ENCODE data around the gene MARCO. TPM values are rescaled to one million over a fixed set of nuclear protein-coding genes. Genes with fewer than 3 reads are reported as not detected.

The MARCO gene
- total and polyA plus RNA-seq, 8 donors = 0.08 to 3.6 (median 0.80) TPM; not detected in 1

DNA sequence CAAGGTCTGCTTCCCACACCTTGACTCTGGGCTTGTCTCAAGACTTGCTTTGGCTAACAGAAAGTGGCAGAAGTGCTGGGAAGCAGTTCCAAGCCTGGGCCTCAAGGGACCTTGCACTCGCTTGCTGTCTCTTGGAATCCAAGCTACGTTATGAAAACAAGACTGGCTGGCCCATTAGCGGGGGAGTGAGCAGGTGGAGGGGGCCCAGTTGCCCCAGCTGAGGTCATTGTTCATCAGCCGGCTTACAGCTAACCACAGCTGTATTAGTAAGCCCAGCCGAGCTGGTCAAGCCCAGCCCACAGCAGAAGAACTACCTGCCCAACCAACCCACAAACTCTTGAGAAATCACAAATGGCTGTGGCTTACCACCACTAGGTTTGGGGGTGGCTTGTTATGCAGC is 63.1 kb downstream of the MARCO start:
- no peak for ATAC-seq

GRCh38 chr2:119005555-119005954 is 63.6 kb downstream of the MARCO start:
- WGBS, 2 donors = 88 to 94% methylated on average over 6 of the region's 6 CpGs
- Histone ChIP-seq H3K4me3 (no peak overlapping the region), H3K27ac (no peak overlapping the region), H3K4me1 (no peaks in the 10 kb centered on the region), H3K9me3 (no peaks in the 10 kb centered on the region), H3K27me3 (no peaks in the 10 kb centered on the region), H3K36me3 (no peaks in the 10 kb centered on the region)
- DNase-seq (no peak), FAIRE-seq (no peak), ATAC-seq (no peak)
- TF ChIP-seq, protein P1, sequence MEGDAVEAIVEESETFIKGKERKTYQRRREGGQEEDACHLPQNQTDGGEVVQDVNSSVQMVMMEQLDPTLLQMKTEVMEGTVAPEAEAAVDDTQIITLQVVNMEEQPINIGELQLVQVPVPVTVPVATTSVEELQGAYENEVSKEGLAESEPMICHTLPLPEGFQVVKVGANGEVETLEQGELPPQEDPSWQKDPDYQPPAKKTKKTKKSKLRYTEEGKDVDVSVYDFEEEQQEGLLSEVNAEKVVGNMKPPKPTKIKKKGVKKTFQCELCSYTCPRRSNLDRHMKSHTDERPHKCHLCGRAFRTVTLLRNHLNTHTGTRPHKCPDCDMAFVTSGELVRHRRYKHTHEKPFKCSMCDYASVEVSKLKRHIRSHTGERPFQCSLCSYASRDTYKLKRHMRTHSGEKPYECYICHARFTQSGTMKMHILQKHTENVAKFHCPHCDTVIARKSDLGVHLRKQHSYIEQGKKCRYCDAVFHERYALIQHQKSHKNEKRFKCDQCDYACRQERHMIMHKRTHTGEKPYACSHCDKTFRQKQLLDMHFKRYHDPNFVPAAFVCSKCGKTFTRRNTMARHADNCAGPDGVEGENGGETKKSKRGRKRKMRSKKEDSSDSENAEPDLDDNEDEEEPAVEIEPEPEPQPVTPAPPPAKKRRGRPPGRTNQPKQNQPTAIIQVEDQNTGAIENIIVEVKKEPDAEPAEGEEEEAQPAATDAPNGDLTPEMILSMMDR (IDR thresholded peaks at IDR 0.05) = no peak
- intact Hi-C loops (cut with DNase I) = no loop called here

More for the DNA sequence above, 63.1 kb downstream of the MARCO start:
- Histone ChIP-seq H3K27me3 (no peaks in the 10 kb centered on the region), H3K4me1 (no peaks in the 10 kb centered on the region), H3K36me3 (no peaks in the 10 kb centered on the region), H3K4me3 (no peak overlapping the region), H3K9me3 (no peaks in the 10 kb centered on the region), H3K27ac (no peak overlapping the region)
- 78 to 80% methylated on average over 5 of the region's 5 CpGs for WGBS, 2 donors
- no peak for FAIRE-seq
- intact Hi-C loops (cut with DNase I) = no loop called here
- TF ChIP-seq, protein P1 (IDR thresholded peaks at IDR 0.05) = no peak
- DNase-seq = no peak

- 68 to 74% methylated on average over 7 of the region's 7 CpGs for WGBS, 2 donors
- Histone ChIP-seq H3K9me3 (no peaks in the 10 kb centered on the region), H3K27me3 (no peaks in the 10 kb centered on the region), H3K4me1 (no peaks in the 10 kb centered on the region), H3K4me3 (no peak overlapping the region), H3K27ac (no peak overlapping the region), H3K36me3 (no peaks in the 10 kb centered on the region)
- TF ChIP-seq, protein P1 (IDR thresholded peaks at IDR 0.05) = no peak
- ATAC-seq (no peak), DNase-seq (no peak), FAIRE-seq (no peak)
- intact Hi-C loops (cut with DNase I) = no loop called here
Measured at GRCh38 chr2:119006441-119006840, 64.4 kb downstream of the MARCO start.

DNA sequence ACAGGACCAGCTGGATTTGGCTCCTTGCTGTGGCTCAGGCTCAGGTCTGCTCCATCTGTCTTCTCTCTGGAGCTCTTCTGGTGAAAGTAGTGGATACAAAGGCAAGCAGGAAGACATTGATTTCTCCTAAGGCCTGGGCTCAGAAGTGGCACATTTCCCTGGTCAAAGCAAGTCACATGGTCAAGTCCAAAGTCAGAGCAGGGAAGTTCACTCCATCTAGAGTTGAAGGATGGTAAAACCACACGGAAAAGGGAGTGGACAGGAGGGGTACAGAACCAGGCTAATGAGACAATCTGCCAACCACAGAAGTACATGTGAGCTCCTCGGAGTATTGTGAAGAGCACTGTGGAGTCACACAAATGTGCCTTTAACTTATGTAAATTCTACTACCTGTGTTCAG is 66.1 kb downstream of the MARCO start:
- ATAC-seq (no peak), FAIRE-seq (no peak), DNase-seq (no peak)
- 57 to 64% methylated on average over 2 of the region's 2 CpGs for WGBS, 2 donors
- no peaks in the 10 kb centered on the region for H3K36me3 ChIP-seq
- H3K9me3 ChIP-seq = no peaks in the 10 kb centered on the region
- intact Hi-C loops (cut with DNase I) = no loop called here
- no peaks in the 10 kb centered on the region for H3K4me1 ChIP-seq
- H3K27me3 ChIP-seq = no peaks in the 10 kb centered on the region
- H3K4me3 ChIP-seq = no peak overlapping the region
- TF ChIP-seq, protein P1 (IDR thresholded peaks at IDR 0.05) = no peak
- no peak overlapping the region for H3K27ac ChIP-seq

DNA sequence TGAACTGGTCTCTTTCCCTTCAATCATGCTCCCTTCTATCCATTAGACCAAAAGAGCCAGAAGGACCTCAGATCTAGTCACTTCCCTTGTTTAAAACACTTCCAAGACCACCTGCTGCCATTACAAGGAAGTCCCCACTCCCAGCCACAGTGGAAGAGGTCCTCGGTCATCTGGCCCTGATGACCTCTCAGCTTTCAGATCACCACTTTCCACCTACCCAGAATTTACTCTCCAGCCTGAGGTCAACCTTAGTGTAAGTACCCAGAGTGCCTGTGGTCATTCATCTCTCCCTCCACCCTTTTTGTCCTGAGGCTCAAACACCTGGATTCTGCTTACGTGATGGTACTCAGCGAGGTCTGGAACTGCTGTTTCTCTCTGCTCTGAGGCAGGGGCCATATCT is 67.1 kb downstream of the MARCO start:
- intact Hi-C loops (cut with DNase I) = no loop called here
- no peak for FAIRE-seq
- no peak for ATAC-seq
- Histone ChIP-seq H3K27ac (no peak overlapping the region), H3K9me3 (no peaks in the 10 kb centered on the region), H3K4me3 (no peak overlapping the region), H3K27me3 (no peaks in the 10 kb centered on the region), H3K4me1 (no peaks in the 10 kb centered on the region), H3K36me3 (no peaks in the 10 kb centered on the region)
- TF ChIP-seq, protein P1 (IDR thresholded peaks at IDR 0.05) = no peak
- WGBS, 2 donors = 51 to 61% methylated on average over 3 of the region's 3 CpGs
- no peak for DNase-seq

All from pancreas (tissue), 10 donors.